Spleen (tissue), 11 donors: ENCODE data around the gene SMAD1. TPM values are rescaled to one million over a fixed set of nuclear protein-coding genes. Genes with fewer than 3 reads are reported as not detected.

Experiments
- DNase-seq: peaks from one replicate; pipeline ENCODE4 v3.0.0-alpha.2; 2020
- H3K27ac ChIP-seq, 8 donors: fragments of 200-600 bp; sonication (generic) in 7 of 8; 1 replicate in 4 of 8; 2 replicates in 4 of 8; pipeline versions ENCODE4 v1.5.0 to v1.8.0; 2016 to 2021; ENCODE audit warnings: inconsistent platforms in 4 of 8, mild to moderate bottlenecking in 4 of 8, moderate library complexity in 1 of 8
- H3K27me3 ChIP-seq, 7 donors: fragments of 200-600 bp; sonication (generic) in 6 of 7; replicated peaks in 1 of 7; 1 replicate in 4 of 7; 2 replicates in 3 of 7; pipeline versions ENCODE4 v1.5.0 to v1.8.0; 2016 to 2021; ENCODE audit warnings: inconsistent platforms in 3 of 7, mild to moderate bottlenecking in 1 of 7
- H3K36me3 ChIP-seq, 6 donors: fragments of 200-600 bp; sonication (generic) in 5 of 6; 1 replicate in 4 of 6; 2 replicates in 2 of 6; pipeline versions ENCODE4 v1.5.0 to v1.8.0; 2016 to 2021; ENCODE audit warnings: inconsistent platforms in 2 of 6
- H3K4me1 ChIP-seq, 6 donors: fragments of 200-600 bp; sonication (generic) in 5 of 6; 1 replicate in 3 of 6; 2 replicates in 3 of 6; pipeline versions ENCODE4 v1.5.0 to v1.8.0; 2016 to 2021; ENCODE audit warnings: inconsistent platforms in 3 of 6
- H3K4me3 ChIP-seq, 8 donors: fragments of 200-600 bp; sonication (generic) in 7 of 8; 1 replicate in 4 of 8; 2 replicates in 4 of 8; pipeline versions ENCODE4 v1.5.0 to v1.8.0; 2016 to 2021; ENCODE audit warnings: inconsistent platforms in 4 of 8, mild to moderate bottlenecking in 4 of 8, moderate library complexity in 2 of 8
- H3K9me3 ChIP-seq, 8 donors: fragments of 200-600 bp; sonication (generic) in 7 of 8; 1 replicate in 4 of 8; 2 replicates in 4 of 8; pipeline versions ENCODE4 v1.5.0 to v1.8.0; 2016 to 2021; ENCODE audit warnings: inconsistent platforms in 4 of 8
- CTCF ChIP-seq, 11 experiments: fragments of 200-600 bp in 7 of 11; fragments of 450-650 bp in 4 of 11; sonication (generic) in 4 of 11; IDR thresholded peaks in 8 of 11; conservative IDR thresholded peaks in 3 of 11; 1 replicate in 7 of 11; 2 replicates in 4 of 11; pipeline versions ENCODE4 v1.4.0 to v1.8.0; 2016 to 2021; ENCODE audit warnings: antibody characterized with exemption in 11 of 11, inconsistent platforms in 4 of 11, mild to moderate bottlenecking in 1 of 11
- POLR2A ChIP-seq, 3 donors: fragments of 450-650 bp; IDR thresholded peaks; one replicate each; pipeline ENCODE4 v1.5.1; 2017; ENCODE audit warnings: antibody characterized with exemption in 3 of 3, mild to moderate bottlenecking in 1 of 3
- POLR2AphosphoS5 ChIP-seq, 3 donors: sonication (generic); formaldehyde crosslinking; IDR thresholded peaks; one replicate each; pipeline ENCODE4 v1.5.1; 2017; ENCODE audit warnings: antibody characterized with exemption in 3 of 3
- WGBS, 5 donors: extraction: QIAGEN DNeasy Blood & Tissue Kit in 3 of 5; methylation state at CpG; one replicate each; pipeline versions ENCODE4 v1.1.5 to v1.1.7; 2013 to 2018; 5-methylcytosine and 5-hydroxymethylcytosine counted together
- intact Hi-C: fragments of 100-400 bp; cut with DNase I; formaldehyde crosslinking; loops from one replicate; pipeline ENCODE4 v1.15.0; 2023; ENCODE audit warnings: low total_unique reads
- polyA plus RNA-seq, 3 donors: library from polyadenylated mRNA; stranded (reverse); fragments of 200-250 nt; gene quantifications; one replicate each; pipeline ENCODE4 v1.2.1, GENCODE V29; 2013
- total RNA-seq, 7 donors: library from RNA; depleted of rRNA in 3 of 7; stranded (reverse); fragments of >200 nt in 3 of 7; fragmentation: NEBNext Ultra II Directional in 4 of 7; extraction: Animal tissue kit (Norgen Biotek cat#: 25700) in 4 of 7; gene quantifications; one replicate each; pipeline versions ENCODE4 v1.1.0 to v1.2.1, GENCODE V29; 2016 to 2021
- donor health status: healthy with polysubstance abuse.
- donor health status: DM: no; HTN: no; CAD: no; lungs with moderate emphysema.
- donor health status: DM: no; HTN: no; CAD: no.
- donor health status: Bipolar disorder and iron deficiency.
- donor health status: healthy.
- donor health status: DM: no; HTN: no; CAD: no.
- donor health status: DM: yes; HTN: yes; CAD: no.

Gene SMAD1
- total and polyA plus RNA-seq, 10 donors, result 2.8 to 48.2 (median 28.7) TPM

- Histone ChIP-seq H3K4me1 (peaks cover 3 to 51% (median 19%) of the 10 kb centered on the region in 6 donors), H3K4me3 (no peak overlapping the region), H3K9me3 (no peaks in the 10 kb centered on the region), H3K36me3 (no peaks in the 10 kb centered on the region), H3K27ac (peak overlapping the region in 7 of 8 donors; percentile 1 to 52 (median 22)), H3K27me3 (no peaks in the 10 kb centered on the region)
- DNase-seq, result no peak
- intact Hi-C loops, result no loop called here
- 31 to 38% (median 35%) methylated on average over 3 of the region's 3 CpGs for WGBS, 5 donors
- TF ChIP-seq CTCF (IDR thresholded peaks at IDR 0.05 in 8 of 11, conservative IDR thresholded peaks at IDR 0.05 in 3 of 11) (no peak), POLR2A (IDR thresholded peaks at IDR 0.05) (no peak), POLR2AphosphoS5 (IDR thresholded peaks at IDR 0.05) (no peak)
These were observed 19.5 kb downstream of the SMAD1 start for GRCh38 chr4:145501051-145501660.

GRCh38 chr4:145502809-145503208 lies 21.2 kb downstream of the SMAD1 start:
- no peak for TF ChIP-seq POLR2AphosphoS5 (IDR thresholded peaks at IDR 0.05)
- no peak for TF ChIP-seq CTCF (IDR thresholded peaks at IDR 0.05 in 8 of 11, conservative IDR thresholded peaks at IDR 0.05 in 3 of 11)
- no peak for TF ChIP-seq POLR2A (IDR thresholded peaks at IDR 0.05)
- H3K4me1 ChIP-seq, result peaks cover 4 to 66% (median 30%) of the 10 kb centered on the region in 6 donors
- H3K27ac ChIP-seq, result peak overlapping the region in 5 of 8 donors; percentile 5 to 59 (median 38)
- intact Hi-C loops, result no loop called here
- WGBS, 5 donors, result 80 to 94% (median 84%) methylated on average over 5 of the region's 5 CpGs
- H3K9me3 ChIP-seq, result no peaks in the 10 kb centered on the region
- no peak overlapping the region for H3K4me3 ChIP-seq
- no peaks in the 10 kb centered on the region for H3K36me3 ChIP-seq
- H3K27me3 ChIP-seq, result no peaks in the 10 kb centered on the region
- DNase-seq, result no peak

GRCh38 chr4:145503486-145504072 lies 21.9 kb downstream of the SMAD1 start:
- H3K27ac ChIP-seq, result peak overlapping the region in 5 of 8 donors; percentile 5 to 59 (median 38)
- intact Hi-C loops, result no loop called here
- no peak overlapping the region for H3K4me3 ChIP-seq
- TF ChIP-seq POLR2A (IDR thresholded peaks at IDR 0.05) (no peak), CTCF (IDR thresholded peaks at IDR 0.05 in 8 of 11, conservative IDR thresholded peaks at IDR 0.05 in 3 of 11) (no peak), POLR2AphosphoS5 (IDR thresholded peaks at IDR 0.05) (no peak)
- DNase-seq, result no peak
- H3K27me3 ChIP-seq, result no peaks in the 10 kb centered on the region
- no peaks in the 10 kb centered on the region for H3K9me3 ChIP-seq
- peaks cover 4 to 69% (median 35%) of the 10 kb centered on the region in 6 donors for H3K4me1 ChIP-seq
- WGBS, 5 donors, result 56 to 71% (median 68%) methylated on average over 6 of the region's 6 CpGs
- no peaks in the 10 kb centered on the region for H3K36me3 ChIP-seq

- Histone ChIP-seq H3K27ac (no peak overlapping the region), H3K27me3 (no peaks in the 10 kb centered on the region), H3K4me1 (peaks cover 4 to 66% (median 34%) of the 10 kb centered on the region in 6 donors), H3K9me3 (peaks cover 0 to 3% (median 1%) of the 10 kb centered on the region in 8 donors), H3K4me3 (no peak overlapping the region), H3K36me3 (no peaks in the 10 kb centered on the region)
- intact Hi-C loops, result no loop called here
- no peak for DNase-seq
- TF ChIP-seq POLR2A (IDR thresholded peaks at IDR 0.05) (no peak), CTCF (IDR thresholded peaks at IDR 0.05 in 8 of 11, conservative IDR thresholded peaks at IDR 0.05 in 3 of 11) (no peak), POLR2AphosphoS5 (IDR thresholded peaks at IDR 0.05) (no peak)
- 79 to 91% (median 85%) methylated on average over 3 of the region's 3 CpGs for WGBS, 5 donors
These were observed 24.3 kb downstream of the SMAD1 start for GRCh38 chr4:145505995-145506394.
